GM19099 (cell line): ENCODE results near the gene TTLL4.
A peak's percentile ranks its signal among the peaks of the same experiment; 100 is the strongest.

Source experiments
- POLR2A ChIP-seq: IDR thresholded peaks from 3 replicates; pipeline ENCODE4 v1.6.1; 2011; ENCODE audit warnings: low read depth; ENCODE audit not compliant: insufficient read length; ENCODE audit errors: extremely low read depth

Gene TTLL4

DNA sequence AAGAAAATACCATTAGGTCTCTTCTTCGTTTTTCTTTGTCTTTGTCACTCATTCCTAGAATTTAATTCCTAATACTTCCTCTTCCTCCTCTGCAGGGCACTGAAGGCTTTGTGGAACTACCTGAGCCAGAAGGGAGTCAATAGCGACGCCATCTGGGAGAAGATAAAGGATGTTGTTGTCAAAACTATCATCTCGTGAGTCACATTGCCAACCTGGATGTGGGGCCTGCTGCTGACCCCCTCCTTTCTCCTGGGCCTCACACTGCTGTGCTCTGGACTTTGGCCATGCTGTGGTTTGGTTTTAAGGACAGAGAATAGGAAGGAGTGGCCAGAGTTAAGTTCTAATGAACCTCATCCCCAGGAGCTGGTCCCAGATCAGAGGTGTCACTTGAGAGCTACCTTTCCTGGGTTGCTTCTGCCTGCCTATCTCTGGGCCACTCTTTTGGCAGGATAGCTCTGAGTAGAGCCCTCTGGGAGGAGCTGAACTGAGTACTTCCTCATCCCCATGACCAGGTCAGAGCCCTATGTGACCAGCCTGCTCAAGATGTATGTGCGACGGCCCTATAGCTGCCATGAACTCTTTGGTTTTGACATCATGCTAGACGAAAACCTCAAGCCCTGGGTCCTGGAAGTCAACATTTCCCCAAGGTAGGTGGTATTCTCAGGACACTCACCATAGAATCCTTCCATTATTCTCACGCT lies 38.3 kb downstream of the TTLL4 start:
- no peak for TF ChIP-seq POLR2A

DNA sequence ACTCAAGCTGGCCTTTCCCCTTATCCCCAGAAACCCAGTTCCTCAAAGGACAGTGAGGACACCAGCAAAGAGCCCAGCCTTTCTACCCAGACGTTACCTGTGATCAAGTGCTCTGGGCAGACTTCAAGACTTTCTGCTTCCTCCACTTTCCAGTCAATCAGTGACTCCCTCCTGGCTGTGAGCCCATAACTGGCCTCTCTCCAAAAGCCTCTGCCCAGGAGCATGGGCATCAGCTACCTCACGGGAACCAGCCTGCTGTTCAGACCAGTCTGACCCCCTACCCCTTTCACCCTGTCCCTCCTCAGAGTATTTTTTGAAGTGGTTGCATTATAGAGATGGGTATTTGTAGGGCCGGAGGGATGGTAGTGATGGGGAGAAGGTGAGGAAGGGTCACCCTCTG lies 43.6 kb downstream of the TTLL4 start:
- no peak for TF ChIP-seq POLR2A

DNA sequence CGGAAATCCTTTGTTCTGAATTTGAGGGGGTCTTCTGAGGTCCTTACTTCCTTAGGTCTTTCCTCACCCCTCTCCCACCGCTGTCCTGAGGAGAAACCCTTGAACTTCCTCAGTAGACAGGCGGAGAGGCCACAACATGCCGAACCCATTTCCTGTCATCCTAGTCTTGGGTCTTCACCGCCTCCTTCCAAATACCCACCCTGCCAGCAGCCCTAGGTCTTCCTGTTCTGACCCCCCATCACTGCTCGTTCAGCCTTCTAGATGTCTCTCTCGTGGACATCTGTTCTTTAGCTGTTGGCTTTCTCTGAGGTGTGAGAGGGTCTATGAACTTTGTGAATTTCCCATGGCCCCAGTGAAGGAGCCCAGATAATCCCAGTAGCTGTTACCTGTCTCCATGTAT lies 44.1 kb downstream of the TTLL4 start:
- no peak for TF ChIP-seq POLR2A

DNA sequence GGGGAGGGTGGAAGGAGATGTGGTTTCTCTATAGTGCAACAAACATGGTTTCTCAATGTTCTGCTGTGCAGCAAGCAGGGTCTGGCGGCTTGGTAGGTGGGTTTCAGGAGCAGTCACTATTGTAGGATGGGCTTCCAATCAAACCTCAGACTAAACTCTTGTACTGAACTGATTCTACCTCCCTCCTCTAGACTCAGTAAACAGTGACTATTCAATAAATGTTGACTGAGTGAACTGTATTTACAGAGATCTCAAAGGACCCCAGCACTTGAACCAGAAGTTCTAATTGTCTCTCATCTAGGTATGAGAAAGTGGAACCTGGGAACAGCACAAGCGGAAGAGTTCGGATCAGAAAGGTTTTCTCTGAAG lies 44.5 kb downstream of the TTLL4 start:
- no peak for TF ChIP-seq POLR2A

DNA sequence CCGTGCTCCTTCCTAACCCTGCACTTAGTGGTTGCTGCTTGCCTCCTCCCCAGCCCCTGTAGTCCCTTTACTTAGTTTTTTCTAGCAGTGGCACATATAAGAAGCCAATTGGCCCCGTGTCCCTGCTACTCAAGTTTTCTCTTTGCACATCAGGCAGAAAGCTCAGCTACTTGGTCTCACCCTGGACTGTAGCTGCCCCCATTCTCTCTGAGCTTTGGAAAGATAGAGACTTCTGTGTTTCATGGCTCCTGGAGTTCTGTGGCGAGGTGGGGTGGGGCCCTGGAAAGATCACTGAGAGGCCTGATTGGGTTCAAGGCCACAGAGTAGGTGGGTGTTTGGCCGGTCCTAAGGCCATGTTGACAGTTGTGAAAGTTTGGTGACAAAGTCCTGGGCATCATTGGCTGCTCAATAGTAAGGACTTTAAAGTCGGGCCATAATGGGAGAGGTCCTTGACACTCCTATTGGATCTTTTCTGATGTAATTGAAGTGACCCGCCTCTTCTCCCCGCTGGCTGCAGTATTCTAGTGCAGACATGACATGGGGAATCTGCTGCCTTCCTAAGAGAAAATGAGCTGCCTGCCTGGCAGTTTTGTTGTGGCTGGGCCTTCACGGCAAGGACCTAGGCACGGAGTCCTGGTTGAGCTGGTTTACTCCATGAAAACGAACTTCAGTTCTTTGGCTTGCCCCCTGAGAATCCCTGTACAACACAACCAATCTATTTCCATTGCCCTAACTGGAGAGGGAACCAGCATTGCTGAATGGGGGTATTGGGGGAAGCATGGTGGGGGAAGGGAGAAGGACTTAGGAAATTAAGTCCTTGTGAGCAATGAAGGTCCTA lies 45.2 kb downstream of the TTLL4 start:
- TF ChIP-seq POLR2A: no peak

DNA sequence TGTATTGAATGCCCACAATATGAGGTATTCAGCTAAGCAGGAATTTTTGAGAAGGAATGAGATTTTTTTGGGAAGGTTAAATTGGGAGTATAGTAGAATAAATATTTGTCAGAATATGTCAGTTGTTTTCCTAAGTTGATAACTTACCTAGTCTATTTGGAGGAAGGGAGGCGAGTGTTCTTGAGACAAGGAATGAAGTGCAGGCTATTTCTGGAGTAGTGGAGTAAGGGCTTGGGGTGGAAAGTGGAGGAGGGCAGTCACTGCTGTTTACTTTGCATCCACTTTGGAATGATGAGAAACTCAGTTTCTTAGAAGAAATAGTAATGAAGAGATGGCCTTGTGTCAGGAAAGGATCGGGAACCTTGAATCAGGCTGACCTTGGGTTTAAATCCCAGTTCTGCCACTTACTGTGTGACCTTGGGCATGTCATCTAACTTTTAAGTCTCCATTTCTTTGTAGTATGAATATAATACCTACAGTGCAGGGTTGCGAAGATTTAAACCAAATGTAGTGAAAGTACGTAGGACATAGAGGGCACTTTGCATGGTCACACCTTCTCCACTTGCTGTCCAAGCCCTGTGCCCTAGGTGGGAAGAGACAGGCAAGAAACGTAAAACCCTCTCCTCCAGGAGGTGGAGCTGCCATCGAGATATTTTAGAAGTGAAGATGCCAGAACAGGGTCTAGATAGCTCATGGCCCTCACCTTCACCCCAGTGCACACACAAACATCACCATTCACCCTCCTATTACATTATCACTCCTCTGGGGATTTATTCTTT lies 46.2 kb downstream of the TTLL4 start:
- TF ChIP-seq POLR2A: no peak

DNA sequence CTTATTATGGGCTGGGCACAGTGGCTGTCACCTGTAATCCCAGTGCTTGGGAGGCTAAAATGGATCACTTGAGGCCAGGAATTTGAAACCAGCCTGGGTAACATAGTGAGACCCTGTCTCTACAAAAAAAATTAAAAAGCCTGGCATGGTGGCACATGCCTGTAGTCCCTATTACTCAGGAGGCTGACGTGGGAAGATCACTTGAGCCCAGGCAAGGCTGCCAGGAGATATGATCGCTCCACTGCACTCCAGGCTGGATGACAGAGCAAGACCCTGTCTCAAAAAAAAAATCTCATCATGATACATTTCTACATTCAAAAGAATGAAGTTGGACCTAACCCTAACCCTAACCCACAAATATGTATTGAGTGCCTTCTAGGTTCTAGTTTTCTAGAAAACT lies 51.2 kb downstream of the TTLL4 start:
- no peak for TF ChIP-seq POLR2A

DNA sequence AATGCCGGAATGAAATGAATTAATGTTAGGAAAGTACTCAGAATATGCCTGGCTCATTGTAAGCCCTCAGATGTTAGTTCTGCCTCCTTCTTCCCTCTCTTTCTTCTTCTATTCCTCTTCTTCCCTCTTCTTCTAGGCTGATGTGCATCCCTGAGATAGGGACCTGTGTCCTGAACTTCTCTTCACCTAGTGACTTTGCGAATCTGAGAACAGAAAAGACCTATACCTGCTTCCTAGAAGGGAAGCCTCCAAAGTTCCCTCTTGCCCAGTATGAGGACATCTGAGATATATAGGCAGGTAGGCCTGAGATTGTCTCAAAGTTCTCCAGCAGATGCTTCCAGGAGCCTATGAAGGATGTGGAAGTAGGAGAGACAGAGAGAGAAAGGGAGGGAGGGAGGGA lies 63.2 kb downstream of the TTLL4 start:
- no peak for TF ChIP-seq POLR2A

DNA sequence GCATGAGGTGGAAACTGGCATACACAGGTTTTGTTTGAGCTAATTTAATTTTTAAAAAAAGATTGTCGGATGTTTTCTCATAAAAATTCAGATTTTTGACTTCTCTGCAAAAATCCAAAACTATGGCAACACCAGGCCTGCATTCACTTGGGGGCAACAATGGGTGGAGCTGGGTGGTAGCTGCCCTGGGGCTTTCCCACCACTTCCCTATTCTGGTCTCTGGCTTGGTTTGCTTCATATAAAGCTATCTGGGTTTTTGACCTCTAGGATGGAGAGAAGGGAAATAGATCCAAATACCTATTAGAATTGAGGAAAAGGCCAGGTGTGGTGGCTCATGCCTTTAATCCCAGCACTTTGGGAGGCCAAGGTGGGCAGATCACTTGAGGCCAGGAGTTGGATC lies 65.9 kb downstream of the TTLL4 start:
- TF ChIP-seq POLR2A: no peak

DNA sequence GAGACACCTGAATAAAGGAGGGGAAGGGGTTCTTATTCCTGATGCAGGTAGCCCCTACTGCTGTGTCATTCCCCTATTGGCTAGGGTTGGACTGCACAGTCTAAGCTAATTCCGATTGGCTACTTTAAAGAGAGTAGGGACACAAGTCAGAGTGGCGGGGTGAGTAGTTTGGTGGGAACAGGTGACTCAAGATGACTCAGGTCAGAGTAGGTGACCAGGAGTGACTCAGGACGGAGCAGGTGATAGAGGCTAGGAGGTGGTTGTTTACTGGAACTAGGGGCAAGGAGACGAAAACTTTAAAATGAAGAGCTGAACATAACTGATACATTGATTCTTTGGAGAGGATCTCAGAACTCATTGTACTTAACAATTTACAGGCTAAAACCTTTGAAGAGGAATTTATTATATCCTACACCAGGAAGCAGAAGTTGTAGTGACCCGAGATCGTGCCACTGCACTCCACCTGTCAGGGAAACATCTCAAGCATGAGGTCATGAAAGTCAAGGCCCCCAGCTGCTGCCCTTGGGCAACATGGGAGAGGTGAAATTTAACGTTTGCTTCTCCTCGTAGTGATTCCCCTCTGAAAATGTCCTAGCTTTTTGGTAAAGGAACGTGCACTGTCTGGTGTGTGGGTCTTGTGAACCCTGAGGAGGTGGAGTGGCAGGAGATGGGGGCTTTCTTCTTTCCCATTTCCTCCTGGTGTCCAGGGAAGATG lies 66.8 kb downstream of the TTLL4 start:
- no peak for TF ChIP-seq POLR2A

DNA sequence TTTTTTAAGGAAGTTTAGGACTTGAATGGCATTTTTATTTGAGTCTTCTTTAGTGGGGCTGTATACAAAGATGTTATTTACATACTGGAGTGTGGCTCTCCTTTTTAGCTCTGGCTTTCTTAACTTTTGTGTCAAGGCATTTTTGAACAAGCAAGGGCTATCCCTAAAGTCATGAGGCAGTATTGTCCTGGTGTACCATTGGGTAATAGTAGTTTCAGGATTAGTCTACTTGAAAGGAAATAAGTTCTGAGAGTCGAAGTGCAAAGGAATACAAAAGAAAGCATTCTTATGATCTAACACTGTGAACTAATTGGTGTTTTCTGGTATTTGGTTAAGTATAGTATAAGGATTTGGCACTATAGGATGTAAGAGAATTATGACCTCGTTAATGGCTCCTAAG lies 69.4 kb downstream of the TTLL4 start:
- TF ChIP-seq POLR2A: no peak

DNA sequence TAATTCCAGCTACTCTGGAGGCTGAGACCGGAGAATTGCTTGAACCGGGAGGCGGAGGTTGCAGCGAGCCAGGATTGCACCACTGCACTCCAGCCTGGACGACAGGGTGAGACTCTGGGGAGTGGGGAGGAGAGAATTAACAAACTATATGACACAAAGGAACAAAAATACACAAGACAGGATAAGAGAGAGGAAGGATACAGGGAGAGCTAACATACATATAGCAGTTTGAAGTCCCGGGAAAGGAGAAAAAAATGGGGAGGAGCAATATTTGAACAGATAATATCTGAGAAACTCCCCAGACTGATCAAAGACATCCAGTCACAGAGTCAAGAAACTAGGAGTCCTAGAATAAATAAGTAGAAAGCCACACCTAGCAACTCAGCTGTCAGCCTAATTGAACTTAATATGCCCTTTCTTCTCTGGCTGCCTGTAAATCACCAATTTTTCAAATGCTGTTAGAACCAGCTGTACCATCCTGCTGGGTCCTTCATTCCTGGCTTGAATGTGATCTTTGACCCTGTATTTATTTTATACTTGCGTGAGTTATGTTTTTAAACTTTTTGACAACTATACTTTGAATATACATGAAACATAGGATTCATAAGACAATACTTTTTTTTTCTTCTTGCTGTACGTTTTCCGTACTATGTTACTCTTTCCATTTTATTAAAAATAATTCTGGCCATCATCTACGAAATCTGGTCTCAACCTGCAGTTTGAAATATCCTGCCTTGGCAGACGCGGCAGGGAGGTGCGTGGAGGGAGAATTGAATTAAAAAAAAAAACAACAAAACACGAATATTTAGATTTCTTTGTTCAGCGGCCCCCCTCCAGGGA lies 70.4 kb downstream of the TTLL4 start:
- TF ChIP-seq POLR2A: no peak

DNA sequence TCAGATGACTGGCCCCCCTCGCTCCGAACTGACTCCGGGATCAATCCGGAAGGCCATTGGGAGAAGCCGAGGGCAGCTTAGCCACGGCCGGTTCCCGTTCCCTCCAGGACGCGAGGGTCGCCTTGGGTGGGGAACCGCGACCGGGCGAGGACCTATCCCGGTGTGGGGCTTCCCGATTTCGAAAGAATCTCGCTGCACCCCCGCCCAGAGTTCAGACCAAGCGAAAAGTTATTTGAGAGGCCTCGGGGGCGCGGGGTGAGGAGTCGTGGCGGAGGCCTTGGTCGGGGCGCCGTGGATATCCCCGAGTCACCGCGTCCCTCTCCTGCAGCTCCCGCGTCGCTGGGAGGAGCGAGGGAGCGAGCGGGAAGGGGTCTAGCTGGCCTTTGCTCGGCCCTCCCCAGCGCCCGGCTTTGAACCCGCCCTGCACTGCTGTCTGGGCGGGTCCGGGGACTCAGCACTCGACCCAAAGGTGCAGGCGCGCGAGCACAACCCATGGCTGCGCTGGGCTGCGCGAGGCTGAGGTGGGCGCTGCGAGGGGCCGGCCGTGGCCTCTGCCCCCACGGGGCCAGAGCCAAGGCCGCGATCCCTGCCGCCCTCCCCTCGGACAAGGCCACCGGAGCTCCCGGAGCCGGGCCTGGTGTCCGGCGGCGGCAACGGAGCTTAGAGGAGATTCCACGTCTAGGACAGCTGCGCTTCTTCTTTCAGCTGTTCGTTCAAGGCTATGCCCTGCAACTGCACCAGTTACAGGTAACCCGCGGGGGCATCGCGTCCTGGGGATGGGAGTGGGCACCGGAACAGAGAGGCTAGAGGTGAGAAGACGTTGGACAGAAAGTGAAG lies 71.3 kb downstream of the TTLL4 start, which contains the start of gene CYP27A1:
TSS of gene CYP27A1 (plus strand) at position 457 of the 837 bp plus-strand sequence. CDS start at position 493, 36 bp downstream.
- peak; percentile 46 for TF ChIP-seq POLR2A
